ENCODE measurements around the gene RALGAPA2. TPM values are rescaled to one million over a fixed set of nuclear protein-coding genes. Genes with fewer than 3 reads are reported as not detected.

The RALGAPA2 gene
- total and polyA plus RNA-seq, 9 donors = 8.4 to 31.7 (median 19.9) TPM

DNA sequence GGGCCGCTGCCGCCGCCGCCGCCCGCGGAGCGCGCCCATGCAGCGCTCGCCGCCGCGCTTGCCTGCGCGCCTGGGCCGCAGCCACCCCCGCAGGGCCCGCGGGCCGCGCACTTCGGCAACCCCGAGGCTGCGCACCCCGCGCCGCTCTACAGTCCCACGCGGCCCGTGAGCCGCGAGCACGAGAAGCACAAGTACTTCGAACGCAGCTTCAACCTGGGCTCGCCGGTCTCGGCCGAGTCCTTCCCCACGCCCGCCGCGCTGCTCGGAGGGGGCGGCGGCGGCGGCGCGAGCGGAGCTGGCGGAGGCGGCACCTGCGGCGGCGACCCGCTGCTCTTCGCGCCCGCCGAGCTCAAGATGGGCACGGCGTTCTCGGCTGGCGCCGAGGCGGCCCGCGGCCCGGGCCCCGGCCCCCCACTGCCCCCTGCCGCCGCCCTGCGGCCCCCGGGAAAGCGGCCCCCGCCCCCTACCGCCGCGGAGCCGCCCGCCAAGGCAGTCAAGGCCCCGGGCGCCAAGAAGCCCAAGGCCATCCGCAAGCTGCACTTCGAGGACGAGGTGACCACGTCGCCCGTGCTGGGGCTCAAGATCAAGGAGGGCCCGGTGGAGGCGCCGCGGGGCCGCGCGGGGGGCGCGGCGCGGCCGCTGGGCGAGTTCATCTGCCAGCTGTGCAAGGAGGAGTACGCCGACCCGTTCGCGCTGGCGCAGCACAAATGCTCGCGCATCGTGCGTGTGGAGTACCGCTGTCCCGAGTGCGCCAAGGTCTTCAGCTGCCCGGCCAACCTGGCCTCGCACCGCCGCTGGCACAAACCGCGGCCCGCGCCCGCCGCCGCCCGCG, 343.8 kb downstream of the RALGAPA2 start:
- no peak overlapping the region for H3K4me3 ChIP-seq
- intact Hi-C loops (cut with DNase I) = loop anchor here in 1 of 4 donors (10.0 kb wide), 1 partner anchor 206 kb away; no protein-coding TSS in a partner anchor
- no peak overlapping the region for H3K27ac ChIP-seq
- H3K4me1 ChIP-seq (ENCODE audit: insufficient read depth) = peaks cover 14% of the 10 kb centered on the region
- H3K36me3 ChIP-seq = no peaks in the 10 kb centered on the region
- TF ChIP-seq POLR2A (IDR thresholded peaks at IDR 0.05) (no peak), EP300 (IDR thresholded peaks at IDR 0.05) (no peak)
- TF ChIP-seq, protein P1, sequence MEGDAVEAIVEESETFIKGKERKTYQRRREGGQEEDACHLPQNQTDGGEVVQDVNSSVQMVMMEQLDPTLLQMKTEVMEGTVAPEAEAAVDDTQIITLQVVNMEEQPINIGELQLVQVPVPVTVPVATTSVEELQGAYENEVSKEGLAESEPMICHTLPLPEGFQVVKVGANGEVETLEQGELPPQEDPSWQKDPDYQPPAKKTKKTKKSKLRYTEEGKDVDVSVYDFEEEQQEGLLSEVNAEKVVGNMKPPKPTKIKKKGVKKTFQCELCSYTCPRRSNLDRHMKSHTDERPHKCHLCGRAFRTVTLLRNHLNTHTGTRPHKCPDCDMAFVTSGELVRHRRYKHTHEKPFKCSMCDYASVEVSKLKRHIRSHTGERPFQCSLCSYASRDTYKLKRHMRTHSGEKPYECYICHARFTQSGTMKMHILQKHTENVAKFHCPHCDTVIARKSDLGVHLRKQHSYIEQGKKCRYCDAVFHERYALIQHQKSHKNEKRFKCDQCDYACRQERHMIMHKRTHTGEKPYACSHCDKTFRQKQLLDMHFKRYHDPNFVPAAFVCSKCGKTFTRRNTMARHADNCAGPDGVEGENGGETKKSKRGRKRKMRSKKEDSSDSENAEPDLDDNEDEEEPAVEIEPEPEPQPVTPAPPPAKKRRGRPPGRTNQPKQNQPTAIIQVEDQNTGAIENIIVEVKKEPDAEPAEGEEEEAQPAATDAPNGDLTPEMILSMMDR (IDR thresholded peaks at IDR 0.05) = no peak
- no peaks in the 10 kb centered on the region for H3K9me3 ChIP-seq
- 0 to 1% (median 1%) methylated on average over 20 to 130 of the region's 130 CpGs for WGBS, 3 donors
- DNase-seq = no peak
- peaks cover 5% of the 10 kb centered on the region for H3K27me3 ChIP-seq

DNA sequence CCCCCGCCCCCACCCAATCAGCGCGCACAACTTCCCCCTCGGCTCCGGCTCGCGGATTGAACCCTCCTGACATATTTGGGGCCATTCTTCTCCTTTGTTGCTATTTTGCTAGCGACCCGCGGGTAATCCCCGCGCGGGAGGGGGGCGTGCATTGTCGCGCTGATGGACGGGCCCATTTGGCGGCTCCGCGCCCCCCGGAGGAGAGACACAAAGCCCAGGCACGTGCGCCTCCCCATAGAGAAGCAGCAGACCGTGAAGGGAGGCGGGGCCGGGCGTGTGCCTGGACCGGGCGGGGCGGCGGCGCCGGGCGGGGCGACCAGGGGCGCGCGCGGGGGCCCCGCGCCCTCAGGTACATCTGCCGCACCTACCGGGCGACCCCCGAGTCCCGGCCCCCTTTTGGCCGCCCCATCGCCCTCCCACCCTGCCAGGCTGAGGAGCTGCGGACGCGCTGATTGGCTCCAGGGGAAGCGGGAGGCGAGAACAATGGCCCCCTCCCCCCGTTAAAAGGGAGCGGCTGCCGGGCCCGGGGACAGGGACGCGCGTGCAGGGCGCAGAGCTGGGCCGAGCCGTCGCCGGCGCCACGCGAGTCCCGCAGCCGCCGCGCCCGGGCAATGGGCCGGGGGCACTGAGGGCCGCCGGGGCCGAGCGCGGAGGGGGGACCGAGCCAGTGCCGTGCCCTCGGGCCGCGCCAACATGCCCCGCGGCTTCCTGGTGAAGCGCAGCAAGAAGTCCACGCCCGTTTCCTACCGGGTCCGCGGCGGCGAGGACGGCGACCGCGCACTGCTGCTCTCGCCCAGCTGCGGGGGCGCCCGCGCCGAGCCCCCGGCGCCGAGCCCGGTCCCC, 344.6 kb downstream of the RALGAPA2 start, which contains the start of gene INSM1:
Gene INSM1 (plus strand): TSS at position 530 of the 843 bp plus-strand sequence. CDS start 164 bp downstream, at position 694.
- DNase-seq = no peak
- H3K4me3 ChIP-seq = no peak within 1 kb of the TSS
- peaks cover 5% of the 10 kb centered on the region for H3K27me3 ChIP-seq
- TF ChIP-seq POLR2A (IDR thresholded peaks at IDR 0.05) = no peak
- no peak for TF ChIP-seq EP300 (IDR thresholded peaks at IDR 0.05)
- TF ChIP-seq, protein P1 (IDR thresholded peaks at IDR 0.05) = no peak
- peaks cover 14% of the 10 kb centered on the region for H3K4me1 ChIP-seq (ENCODE audit: insufficient read depth)
- intact Hi-C loops (cut with DNase I) = loop anchor here in 1 of 4 donors (10.0 kb wide), 1 partner anchor 207 kb away; no protein-coding TSS in a partner anchor
- no peak within 1 kb of the TSS for H3K27ac ChIP-seq
- 1% methylated on average over 29 to 108 of the region's 108 CpGs for WGBS, 3 donors
- no peaks in the 10 kb centered on the region for H3K9me3 ChIP-seq
- H3K36me3 ChIP-seq = no peaks in the 10 kb centered on the region

DNA sequence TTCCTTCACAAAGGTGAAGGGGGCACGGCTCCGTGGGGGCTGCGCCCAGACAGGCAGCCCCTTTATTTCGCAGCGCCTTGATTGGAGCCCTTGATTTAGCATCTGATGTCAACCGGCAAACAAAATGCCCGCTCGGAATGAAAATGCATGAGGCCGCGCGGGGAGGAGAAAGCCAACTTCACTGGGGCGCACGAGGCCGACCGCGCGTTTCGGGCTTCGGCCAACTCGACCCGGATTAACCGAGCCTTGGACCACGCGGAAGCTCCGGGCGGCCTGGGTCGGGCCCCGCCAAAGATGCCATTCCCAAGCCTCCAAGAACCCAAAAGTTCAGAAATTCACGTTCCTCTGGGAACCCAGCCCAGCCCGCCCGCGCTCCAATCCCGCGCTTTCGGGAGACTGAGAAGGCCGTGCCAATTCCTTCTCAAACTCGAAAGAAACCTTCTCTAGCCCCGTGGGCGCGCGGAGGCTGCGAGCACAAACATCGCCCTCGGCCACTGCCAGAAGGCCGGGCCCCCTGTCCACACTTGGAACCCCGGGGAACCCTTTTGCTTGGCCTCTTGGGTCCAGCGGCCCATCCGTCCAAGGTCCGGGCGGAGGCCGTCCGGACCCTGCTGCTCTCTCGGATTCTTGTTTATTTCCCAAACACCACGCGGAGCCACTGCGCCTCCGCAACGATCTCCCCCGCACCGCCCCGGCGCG, 345.4 kb downstream of the RALGAPA2 start:
- TF ChIP-seq, protein P1 (IDR thresholded peaks at IDR 0.05) = no peak
- TF ChIP-seq EP300 (IDR thresholded peaks at IDR 0.05) = no peak
- no peak for TF ChIP-seq POLR2A (IDR thresholded peaks at IDR 0.05)
- WGBS, 3 donors = 1 to 3% (median 3%) methylated on average over 59 to 63 of the region's 63 CpGs
- intact Hi-C loops (cut with DNase I) = loop anchor here in 1 of 4 donors (10.0 kb wide), 1 partner anchor 208 kb away; no protein-coding TSS in a partner anchor
- Histone ChIP-seq H3K36me3 (no peaks in the 10 kb centered on the region), H3K27me3 (peaks cover 5% of the 10 kb centered on the region), H3K4me1 (ENCODE audit: insufficient read depth) (peaks cover 14% of the 10 kb centered on the region), H3K9me3 (no peaks in the 10 kb centered on the region), H3K27ac (no peak overlapping the region), H3K4me3 (no peak overlapping the region)
- no peak for DNase-seq

DNA sequence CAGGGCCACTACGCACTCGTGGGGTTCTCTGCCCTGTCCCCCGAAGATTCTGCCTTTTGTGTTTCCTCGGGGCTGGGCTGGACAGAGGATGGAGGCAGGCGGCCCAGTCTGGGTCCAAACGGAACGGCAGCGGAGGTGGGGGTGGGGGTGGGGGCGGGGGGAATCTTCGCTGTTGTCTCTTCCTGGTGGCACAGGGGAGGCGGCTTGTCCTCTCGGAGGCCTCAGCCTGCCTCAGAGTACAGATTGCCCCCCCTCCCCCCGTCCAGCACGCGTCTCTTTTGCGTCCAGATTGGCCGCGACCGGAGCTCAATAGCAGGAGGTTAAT, 345.9 kb downstream of the RALGAPA2 start:
- intact Hi-C loops (cut with DNase I) = loop anchor here in 1 of 4 donors (10.0 kb wide), 1 partner anchor 208 kb away; no protein-coding TSS in a partner anchor
- WGBS, 3 donors = 3 to 6% (median 5%) methylated on average over 15 to 19 of the region's 19 CpGs
- Histone ChIP-seq H3K27me3 (peaks cover 5% of the 10 kb centered on the region), H3K9me3 (no peaks in the 10 kb centered on the region), H3K27ac (no peak overlapping the region), H3K4me1 (ENCODE audit: insufficient read depth) (peaks cover 14% of the 10 kb centered on the region), H3K36me3 (no peaks in the 10 kb centered on the region), H3K4me3 (no peak overlapping the region)
- TF ChIP-seq, protein P1 (IDR thresholded peaks at IDR 0.05) = no peak
- no peak for TF ChIP-seq POLR2A (IDR thresholded peaks at IDR 0.05)
- TF ChIP-seq EP300 (IDR thresholded peaks at IDR 0.05) = no peak
- no peak for DNase-seq

Data from ovary (tissue), 9 donors.